NCI-H2107 (cell line): ENCODE measurements around the gene HNF4A.

ENCODE experiments used
- DNase-seq: peaks from one replicate; lab custom pipeline; 2025; lab: John Stamatoyannopoulos, UW

Gene HNF4A

GRCh38 chr20:44445742-44446710, 90.5 kb downstream of the HNF4A start:
- DNase-seq: no peak

GRCh38 chr20:44447827-44448419, 92.4 kb downstream of the HNF4A start:
- DNase-seq: no peak

GRCh38 chr20:44448753-44449546, 93.5 kb downstream of the HNF4A start:
- no peak for DNase-seq

GRCh38 chr20:44449864-44450263, 94.4 kb downstream of the HNF4A start:
- DNase-seq: no peak

- DNase-seq: no peak
These were observed 94.9 kb downstream of the HNF4A start for GRCh38 chr20:44450281-44450889.

GRCh38 chr20:44450903-44451450, 95.5 kb downstream of the HNF4A start:
- no peak for DNase-seq

GRCh38 chr20:44454306-44454963, 98.9 kb downstream of the HNF4A start:
- DNase-seq: no peak

GRCh38 chr20:44455126-44455525, 99.6 kb downstream of the HNF4A start:
- no peak for DNase-seq

GRCh38 chr20:44456611-44457010, 101.1 kb downstream of the HNF4A start:
- no peak for DNase-seq

- no peak for DNase-seq
These were observed 101.5 kb downstream of the HNF4A start for GRCh38 chr20:44457016-44457415.

- DNase-seq: no peak
These were observed 103.8 kb downstream of the HNF4A start for GRCh38 chr20:44459271-44459670.

GRCh38 chr20:44460795-44461141, 105.3 kb downstream of the HNF4A start:
- no peak for DNase-seq

- DNase-seq: no peak
These were observed 105.8 kb downstream of the HNF4A start for GRCh38 chr20:44461142-44461802.

- no peak for DNase-seq
These were observed 106.3 kb downstream of the HNF4A start for GRCh38 chr20:44461803-44462174.

- DNase-seq: no peak
These were observed 108.0 kb downstream of the HNF4A start for GRCh38 chr20:44463466-44463865.

- DNase-seq: no peak
These were observed 109.0 kb downstream of the HNF4A start for GRCh38 chr20:44464514-44464913.

- no peak for DNase-seq
These were observed 109.6 kb downstream of the HNF4A start for GRCh38 chr20:44465001-44465560.

- DNase-seq: no peak
These were observed 111.9 kb downstream of the HNF4A start for GRCh38 chr20:44467289-44467883.

GRCh38 chr20:44468044-44468782, 112.7 kb downstream of the HNF4A start:
- DNase-seq: no peak
